IMR-90 (cell line): ENCODE measurements around the gene CENPP. TPM values are rescaled to one million over a fixed set of nuclear protein-coding genes. Genes with fewer than 3 reads are reported as not detected.

ENCODE experiments used
- ATAC-seq: fragments of 200-7000 bp; cut with Tn5 transposase; 2 replicates; pipeline ENCODE4 v1.9.1; 2020; ENCODE audit warnings: low read depth, mild to moderate bottlenecking, moderate library complexity
- BruUV-seq: library from RNA; stranded (reverse); fragments of 400-500 nt; replicated peaks from 2 replicates; lab custom pipeline; 2021; lab: Mats Ljungman, UMichigan
- CTCF ChIA-PET: fragments of 300-600 bp; formaldehyde crosslinking; extraction: SDS; loops from one replicate; lab custom pipeline; 2021; ENCODE audit warnings: antibody characterized with exemption; lab: Yijun Ruan, JAX
- POLR2A ChIA-PET: fragments of 300-600 bp; sonication (Branson Sonifier 250); formaldehyde crosslinking; loops from one replicate; lab custom pipeline; 2022; ENCODE audit warnings: antibody characterized with exemption; ENCODE audit not compliant: unreplicated experiment; lab: Charles Lee
- DNase-seq: peaks from one replicate; pipeline ENCODE4 v3.0.0; 2013
- H2AFZ ChIP-seq: replicated peaks from 2 replicates; pipeline ENCODE3; 2013; ENCODE audit warnings: low read length, mild to moderate bottlenecking; ENCODE audit not compliant: poor library complexity
- H2AK5ac ChIP-seq: 2 replicates; pipeline ENCODE4 v1.6.1; 2013; ENCODE audit warnings: low read depth, low read length, inconsistent platforms
- H2AK9ac ChIP-seq: replicated peaks from 2 replicates; pipeline ENCODE3; 2013; ENCODE audit warnings: mild to moderate bottlenecking, low read depth, low read length, moderate library complexity; ENCODE audit not compliant: poor library complexity
- H2BK120ac ChIP-seq: 2 replicates; pipeline ENCODE4 v1.6.1; 2013; ENCODE audit warnings: low read depth, low read length, inconsistent platforms
- H2BK15ac ChIP-seq: 3 replicates; pipeline ENCODE4 v1.6.1; 2013; ENCODE audit warnings: low read depth, low read length, inconsistent platforms
- H2BK20ac ChIP-seq: 2 replicates; pipeline ENCODE4 v1.6.1; 2013; ENCODE audit warnings: low read depth, mild to moderate bottlenecking, inconsistent platforms, low read length, moderate library complexity
- H2BK5ac ChIP-seq: 2 replicates; pipeline ENCODE4 v1.6.1; 2013; ENCODE audit warnings: mild to moderate bottlenecking, low read depth, low read length, inconsistent platforms; ENCODE audit not compliant: poor library complexity, severe bottlenecking
- H3K14ac ChIP-seq: replicated peaks from 2 replicates; pipeline ENCODE4 v1.6.1; 2013; ENCODE audit warnings: low read depth, low read length, inconsistent platforms
- H3K18ac ChIP-seq: 2 replicates; pipeline ENCODE4 v1.6.1; 2013; ENCODE audit warnings: low read depth, low read length, control low read depth
- H3K23ac ChIP-seq: 2 replicates; pipeline ENCODE4 v1.6.1; 2013; ENCODE audit warnings: low read depth, low read length, inconsistent platforms
- H3K27ac ChIP-seq: 2 replicates; pipeline ENCODE4 v1.5.1; 2013; ENCODE audit warnings: mild to moderate bottlenecking, control low read depth, low read length; ENCODE audit not compliant: insufficient read depth
- H3K27me3 ChIP-seq: 2 replicates; pipeline ENCODE4 v1.6.1; 2013; ENCODE audit warnings: low read length; ENCODE audit not compliant: control insufficient read depth, insufficient read depth
- H3K36me3 ChIP-seq: 2 replicates; pipeline ENCODE4 v1.6.1; 2013; ENCODE audit warnings: low read length, mixed read lengths; ENCODE audit not compliant: control insufficient read depth, insufficient read depth
- H3K4ac ChIP-seq: 2 replicates; pipeline ENCODE4 v1.6.1; 2013; ENCODE audit warnings: low read depth, low read length, inconsistent platforms
- H3K4me1 ChIP-seq: 2 replicates; pipeline ENCODE4 v1.6.1; 2013; ENCODE audit warnings: low read length, mixed read lengths; ENCODE audit not compliant: control insufficient read depth, insufficient read depth
- H3K4me2 ChIP-seq: 2 replicates; pipeline ENCODE4 v1.6.1; 2013; ENCODE audit warnings: low read depth, mild to moderate bottlenecking, control low read depth, low read length, moderate library complexity
- H3K4me3 ChIP-seq: 2 replicates; pipeline ENCODE4 v1.5.1; 2013; ENCODE audit warnings: low read depth, mild to moderate bottlenecking, control low read depth, low read length, moderate library complexity; ENCODE audit not compliant: insufficient read depth
- H3K56ac ChIP-seq: 2 replicates; pipeline ENCODE4 v1.6.1; 2013; ENCODE audit warnings: low read length, inconsistent platforms; ENCODE audit not compliant: insufficient read depth; ENCODE audit errors: extremely low read depth
- H3K79me1 ChIP-seq, 2 experiments: 2 replicates each; pipeline ENCODE4 v1.6.1; 2013; ENCODE audit warnings: low read length in 2 of 2, inconsistent platforms in 1 of 2, low read depth in 1 of 2
- H3K9ac ChIP-seq: 2 replicates; pipeline ENCODE4 v1.6.1; 2013; ENCODE audit warnings: low read depth, low read length, control low read depth
- H3K9me1 ChIP-seq: 2 replicates; pipeline ENCODE4 v1.6.1; 2013; ENCODE audit warnings: low read length, inconsistent platforms; ENCODE audit not compliant: insufficient read depth
- H3K9me3 ChIP-seq: 2 replicates; pipeline ENCODE4 v1.6.1; 2013; ENCODE audit warnings: low read length; ENCODE audit not compliant: control insufficient read depth, insufficient read depth
- H4K20me1 ChIP-seq: 2 replicates; pipeline ENCODE4 v1.6.1; 2013; ENCODE audit warnings: low read length, inconsistent platforms; ENCODE audit not compliant: insufficient read depth
- H4K5ac ChIP-seq: 2 replicates; pipeline ENCODE4 v1.6.1; 2013; ENCODE audit warnings: mild to moderate bottlenecking, low read depth, low read length, control low read depth
- H4K8ac ChIP-seq, 2 experiments: 2 replicates each; pipeline ENCODE4 v1.6.1; 2013; ENCODE audit warnings: low read depth in 2 of 2, low read length in 2 of 2, control low read depth in 1 of 2, inconsistent platforms in 1 of 2
- H4K91ac ChIP-seq: 2 replicates; pipeline ENCODE4 v1.6.1; 2013; ENCODE audit warnings: low read depth, low read length, inconsistent platforms; ENCODE audit not compliant: insufficient read depth
- BHLHE40 ChIP-seq: fragments of 150-350 bp; IDR thresholded peaks from 2 replicates; pipeline ENCODE4 v1.6.1; 2016; ENCODE audit warnings: mild to moderate bottlenecking, low read depth, low read length
- CEBPB ChIP-seq: IDR thresholded peaks from 2 replicates; pipeline ENCODE4 v1.6.1; 2012; ENCODE audit warnings: low read depth, low read length, improper control_type of control experiment
- CHD1 ChIP-seq: IDR thresholded peaks from 2 replicates; pipeline ENCODE4 v1.6.1; 2012; ENCODE audit warnings: low read depth, low read length, improper control_type of control experiment
- FOS ChIP-seq: fragments of 150-350 bp; IDR thresholded peaks from 2 replicates; pipeline ENCODE4 v1.6.1; 2016; ENCODE audit warnings: low read depth, low read length
- MAFK ChIP-seq: IDR thresholded peaks from 2 replicates; pipeline ENCODE4 v1.6.1; 2012; ENCODE audit warnings: low read depth, low read length, improper control_type of control experiment
- MAZ ChIP-seq: IDR thresholded peaks from 2 replicates; pipeline ENCODE4 v1.6.1; 2012; ENCODE audit warnings: low read depth, mild to moderate bottlenecking, low read length, improper control_type of control experiment, moderate library complexity, borderline replicate concordance
- MXI1 ChIP-seq: IDR thresholded peaks from 2 replicates; pipeline ENCODE4 v1.6.1; 2012; ENCODE audit warnings: low read depth, mild to moderate bottlenecking, low read length, moderate library complexity, borderline replicate concordance
- NFE2L2 ChIP-seq: fragments of 150-350 bp; IDR thresholded peaks from 2 replicates; pipeline ENCODE4 v1.6.1; 2016; ENCODE audit warnings: low read depth, mild to moderate bottlenecking, low read length
- RAD21 ChIP-seq: IDR thresholded peaks from 2 replicates; pipeline ENCODE4 v1.6.1; 2012; ENCODE audit warnings: low read length, improper control_type of control experiment
- RCOR1 ChIP-seq: IDR thresholded peaks from 2 replicates; pipeline ENCODE4 v1.6.1; 2012; ENCODE audit warnings: mild to moderate bottlenecking, low read length, improper control_type of control experiment; ENCODE audit not compliant: insufficient replicate concordance
- RFX5 ChIP-seq: IDR thresholded peaks from 2 replicates; pipeline ENCODE4 v1.8.0; 2012; ENCODE audit warnings: low read depth, mild to moderate bottlenecking, low read length, moderate library complexity
- SMC3 ChIP-seq: fragments of 150-350 bp; IDR thresholded peaks from 2 replicates; pipeline ENCODE4 v1.6.1; 2016; ENCODE audit warnings: low read depth, mild to moderate bottlenecking, antibody characterized with exemption, low read length, moderate library complexity
- WGBS, 2 experiments: methylation state at CpG; one replicate each; pipeline versions ENCODE4 v1.1.5 to v1.1.7; 2013; ENCODE audit warnings: missing lambda C conversion rate in 2 of 2; ENCODE audit not compliant: insufficient read length in 1 of 2; ENCODE audit errors: extremely low coverage in 2 of 2; 5-methylcytosine and 5-hydroxymethylcytosine counted together
- dilution Hi-C: fragments of 300-500 bp; cut with HindIII; formaldehyde crosslinking; loops from one replicate; pipeline ENCODE4 v1.14.3; 2018; ENCODE audit warnings: low sequenced_read_pairs; ENCODE audit not compliant: unreplicated experiment
- in situ Hi-C: fragments of 300-500 bp; cut with MboI; formaldehyde crosslinking; loops from 3 replicates; pipeline ENCODE4 v1.14.3; 2019; ENCODE audit warnings: low sequenced_read_pairs, inconsistent platforms, mixed read lengths
- intact Hi-C: fragments of 100-400 bp; cut with micrococcal nuclease; formaldehyde crosslinking; loops from 2 replicates; pipeline ENCODE4 v1.10.0; 2022
- polyA plus RNA-seq, 3 experiments: library from polyadenylated mRNA; depleted of rRNA; stranded (reverse); fragments of >200 nt; gene quantifications; 2 replicates each; pipeline ENCODE4 v1.2.3, GENCODE V29; 2012; ENCODE audit warnings: low replicate concordance in 1 of 3
- total RNA-seq: library from RNA; depleted of rRNA; stranded (reverse); fragments of >200 nt; gene quantifications from 2 replicates; pipeline ENCODE4 v1.2.3, GENCODE V29; 2012
- TF ChIP-seq, protein P1 (sequence below): conservative IDR thresholded peaks from 2 replicates; pipeline ENCODE4 v1.5.1; 2012; ENCODE audit warnings: mild to moderate bottlenecking, low read depth, low read length, improper control_type of control experiment
- TF ChIP-seq, protein P2 (sequence below): fragments of 150-350 bp; IDR thresholded peaks from 2 replicates; pipeline ENCODE4 v1.6.1; 2017; ENCODE audit warnings: mild to moderate bottlenecking, antibody characterized with exemption, low read length, low read depth

The CENPP gene
- total and polyA plus RNA-seq, 2 of the 4 experiments (the other 2 are of a cell fraction), result 1.4 to 2.0 TPM

DNA sequence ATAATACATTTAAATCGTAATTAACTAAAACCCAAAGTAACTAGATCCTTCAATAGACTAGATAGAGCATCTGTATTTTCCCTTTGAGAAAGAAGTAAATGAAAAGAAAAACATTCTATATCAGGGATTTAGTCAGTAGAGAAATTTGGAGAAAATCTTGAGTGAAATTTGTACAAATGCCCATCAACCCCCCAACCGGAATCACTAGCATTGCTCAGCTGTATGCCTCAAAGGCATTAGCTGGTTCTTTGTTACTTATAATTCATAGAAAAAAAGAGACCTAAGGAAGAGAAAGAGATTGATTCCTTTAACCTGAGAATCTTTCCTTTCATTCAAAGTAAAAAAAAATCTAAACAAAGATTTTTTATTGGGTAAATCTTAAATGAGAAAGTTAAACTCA, 97.9 kb downstream of the CENPP start:
- no peak overlapping the region for H3K23ac ChIP-seq
- H3K18ac ChIP-seq, result no peak overlapping the region
- no peak overlapping the region for H3K27ac ChIP-seq
- H3K27me3 ChIP-seq, result no peaks in the 10 kb centered on the region
- no peak overlapping the region for H2AK5ac ChIP-seq
- intact Hi-C loops, result no loop called here
- POLR2A ChIA-PET, result no interaction called here
- in situ Hi-C loops, result no loop called here
- H4K91ac ChIP-seq, result no peak overlapping the region
- no peak for DNase-seq
- H3K4me2 ChIP-seq, result no peak overlapping the region
- H3K4me3 ChIP-seq, result no peak overlapping the region
- no peak for ATAC-seq
- H2AK9ac ChIP-seq, result no peak overlapping the region
- H4K5ac ChIP-seq, result no peak overlapping the region
- H3K9ac ChIP-seq, result no peak overlapping the region
- H3K14ac ChIP-seq, result no peak overlapping the region
- no peak overlapping the region for H4K8ac ChIP-seq
- H3K9me3 ChIP-seq, result no peaks in the 10 kb centered on the region
- CTCF ChIA-PET, result no interaction called here
- H3K56ac ChIP-seq, result no peak overlapping the region
- no peaks in the 10 kb centered on the region for H3K79me1 ChIP-seq
- BruUV-seq, result no TSS peak
- WGBS, 2 experiments, result no CpG with 5 or more reads among the region's 2 CpGs
- H4K20me1 ChIP-seq, result no peaks in the 10 kb centered on the region
- no peak overlapping the region for H2BK20ac ChIP-seq
- TF ChIP-seq RCOR1 (no peak), CHD1 (no peak), MAFK (no peak), NFE2L2 (no peak), MAZ (no peak), RAD21 (no peak), SMC3 (no peak), FOS (no peak), MXI1 (no peak), CEBPB (no peak), BHLHE40 (no peak), RFX5 (no peak)
- TF ChIP-seq, protein P1, sequence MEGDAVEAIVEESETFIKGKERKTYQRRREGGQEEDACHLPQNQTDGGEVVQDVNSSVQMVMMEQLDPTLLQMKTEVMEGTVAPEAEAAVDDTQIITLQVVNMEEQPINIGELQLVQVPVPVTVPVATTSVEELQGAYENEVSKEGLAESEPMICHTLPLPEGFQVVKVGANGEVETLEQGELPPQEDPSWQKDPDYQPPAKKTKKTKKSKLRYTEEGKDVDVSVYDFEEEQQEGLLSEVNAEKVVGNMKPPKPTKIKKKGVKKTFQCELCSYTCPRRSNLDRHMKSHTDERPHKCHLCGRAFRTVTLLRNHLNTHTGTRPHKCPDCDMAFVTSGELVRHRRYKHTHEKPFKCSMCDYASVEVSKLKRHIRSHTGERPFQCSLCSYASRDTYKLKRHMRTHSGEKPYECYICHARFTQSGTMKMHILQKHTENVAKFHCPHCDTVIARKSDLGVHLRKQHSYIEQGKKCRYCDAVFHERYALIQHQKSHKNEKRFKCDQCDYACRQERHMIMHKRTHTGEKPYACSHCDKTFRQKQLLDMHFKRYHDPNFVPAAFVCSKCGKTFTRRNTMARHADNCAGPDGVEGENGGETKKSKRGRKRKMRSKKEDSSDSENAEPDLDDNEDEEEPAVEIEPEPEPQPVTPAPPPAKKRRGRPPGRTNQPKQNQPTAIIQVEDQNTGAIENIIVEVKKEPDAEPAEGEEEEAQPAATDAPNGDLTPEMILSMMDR, result no peak
- TF ChIP-seq, protein P2, sequence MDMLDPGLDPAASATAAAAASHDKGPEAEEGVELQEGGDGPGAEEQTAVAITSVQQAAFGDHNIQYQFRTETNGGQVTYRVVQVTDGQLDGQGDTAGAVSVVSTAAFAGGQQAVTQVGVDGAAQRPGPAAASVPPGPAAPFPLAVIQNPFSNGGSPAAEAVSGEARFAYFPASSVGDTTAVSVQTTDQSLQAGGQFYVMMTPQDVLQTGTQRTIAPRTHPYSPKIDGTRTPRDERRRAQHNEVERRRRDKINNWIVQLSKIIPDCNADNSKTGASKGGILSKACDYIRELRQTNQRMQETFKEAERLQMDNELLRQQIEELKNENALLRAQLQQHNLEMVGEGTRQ, result no peak
- dilution Hi-C loops, result no loop called here
- no peak overlapping the region for H2BK15ac ChIP-seq
- peaks cover 2% of the 10 kb centered on the region; the same call in 1 of the 2 replicates for H3K9me1 ChIP-seq
- no peak overlapping the region for H2BK5ac ChIP-seq
- no peaks in the 10 kb centered on the region for H3K36me3 ChIP-seq
- H3K4ac ChIP-seq, result no peak overlapping the region
- H3K4me1 ChIP-seq, result peaks cover 8% of the 10 kb centered on the region
- H2BK120ac ChIP-seq, result no peak overlapping the region
- no peak overlapping the region for H2AFZ ChIP-seq
